NCI-H2227 treated with DMSO at 0.1 percent for 48 hours (cell line): Measurements from ENCODE around the gene TMEM87B.

Experiments used
- DNase-seq: peaks from one replicate; lab custom pipeline; 2025; lab: John Stamatoyannopoulos, UW

TMEM87B gene

GRCh38 chr2:112168422-112169124, 113.5 kb downstream of the TMEM87B start:
- DNase-seq: no peak
